Keratinocyte (primary cell): ENCODE results near the gene PLEKHF1.

Source experiments
- CTCF ChIP-seq, 3 experiments: IDR thresholded peaks in 1 of 3; conservative IDR thresholded peaks in 1 of 3; optimal IDR thresholded peaks in 1 of 3; 2 replicates in 2 of 3; 3 replicates in 1 of 3; pipeline versions ENCODE3 to v1.5.1; 2011; ENCODE audit warnings: low read length in 3 of 3, mild to moderate bottlenecking in 3 of 3, moderate library complexity in 2 of 3, control low read depth in 1 of 3, inconsistent platforms in 1 of 3; ENCODE audit not compliant: insufficient read depth in 2 of 3; ENCODE audit errors: extremely low read depth in 1 of 3
- EZH2 ChIP-seq: IDR thresholded peaks from one replicate; pipeline ENCODE4 v1.6.1; 2012; ENCODE audit warnings: inconsistent platforms, mild to moderate bottlenecking, low read length, moderate library complexity

GRCh38 chr19:29704562-29705558 lies 39.6 kb downstream of the PLEKHF1 start:
- TF ChIP-seq CTCF (optimal IDR thresholded peaks at IDR 0.05 in 1 of 3, IDR thresholded peaks at IDR 0.05 in 1 of 3, conservative IDR thresholded peaks at IDR 0.05 in 1 of 3; ENCODE audit: extremely low read depth in 1 of 3, insufficient read depth in 2 of 3, low read length in 3 of 3) (no peak), EZH2 (no peak)
